HG03025 (cell line): Measurements from ENCODE around the gene GPSM1.

Source experiments
- ATAC-seq: cut with Tn5 transposase; IDR thresholded peaks from one replicate; pipeline ENCODE4 v1.9.1; 2021; ENCODE audit warnings: mild to moderate bottlenecking, moderate library complexity; ENCODE audit not compliant: unreplicated experiment, low FRiP score

GPSM1 gene, protein sequence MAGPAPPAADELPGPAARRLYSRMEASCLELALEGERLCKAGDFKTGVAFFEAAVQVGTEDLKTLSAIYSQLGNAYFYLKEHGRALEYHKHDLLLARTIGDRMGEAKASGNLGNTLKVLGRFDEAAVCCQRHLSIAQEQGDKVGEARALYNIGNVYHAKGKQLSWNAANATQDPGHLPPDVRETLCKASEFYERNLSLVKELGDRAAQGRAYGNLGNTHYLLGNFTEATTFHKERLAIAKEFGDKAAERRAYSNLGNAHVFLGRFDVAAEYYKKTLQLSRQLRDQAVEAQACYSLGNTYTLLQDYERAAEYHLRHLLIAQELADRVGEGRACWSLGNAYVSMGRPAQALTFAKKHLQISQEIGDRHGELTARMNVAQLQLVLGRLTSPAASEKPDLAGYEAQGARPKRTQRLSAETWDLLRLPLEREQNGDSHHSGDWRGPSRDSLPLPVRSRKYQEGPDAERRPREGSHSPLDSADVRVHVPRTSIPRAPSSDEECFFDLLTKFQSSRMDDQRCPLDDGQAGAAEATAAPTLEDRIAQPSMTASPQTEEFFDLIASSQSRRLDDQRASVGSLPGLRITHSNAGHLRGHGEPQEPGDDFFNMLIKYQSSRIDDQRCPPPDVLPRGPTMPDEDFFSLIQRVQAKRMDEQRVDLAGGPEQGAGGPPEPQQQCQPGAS

DNA sequence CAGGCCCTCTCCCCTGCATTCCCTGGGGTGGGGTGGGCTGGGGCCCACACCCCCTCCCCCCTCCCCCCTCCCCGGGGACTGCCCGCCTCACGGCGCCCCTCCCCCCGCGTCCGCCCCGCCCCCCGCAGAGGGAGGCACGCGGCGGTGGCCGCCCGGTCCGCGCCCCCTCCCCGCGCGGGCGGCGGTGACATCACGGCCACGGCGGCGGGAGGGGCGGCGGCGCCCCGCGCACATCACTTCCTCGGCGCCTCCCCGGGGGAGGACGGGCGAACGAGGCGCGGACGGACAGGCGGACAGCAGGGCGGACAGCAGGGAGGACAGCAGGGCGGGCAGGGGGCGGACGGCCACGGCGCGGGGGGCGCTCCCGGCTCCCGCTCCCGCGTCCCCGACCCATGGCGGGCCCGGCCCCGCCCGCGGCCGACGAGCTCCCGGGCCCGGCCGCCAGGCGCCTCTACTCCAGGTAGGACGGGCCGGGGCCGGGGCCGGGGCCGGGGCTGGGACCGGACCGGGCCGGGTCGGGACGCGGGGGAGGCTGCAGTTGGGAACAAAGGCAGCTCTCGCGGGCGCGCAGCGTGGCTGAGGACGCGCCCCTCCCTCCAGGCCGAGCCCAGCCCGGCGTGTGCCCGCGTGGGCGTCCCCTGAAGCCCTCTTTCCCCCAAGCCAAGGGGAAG is at the start of gene GPSM1:
Gene GPSM1 (plus strand): TSS at position 236 of the 671 bp plus-strand sequence. CDS start 157 bp downstream, at position 393.
- ATAC-seq, result no peak

DNA sequence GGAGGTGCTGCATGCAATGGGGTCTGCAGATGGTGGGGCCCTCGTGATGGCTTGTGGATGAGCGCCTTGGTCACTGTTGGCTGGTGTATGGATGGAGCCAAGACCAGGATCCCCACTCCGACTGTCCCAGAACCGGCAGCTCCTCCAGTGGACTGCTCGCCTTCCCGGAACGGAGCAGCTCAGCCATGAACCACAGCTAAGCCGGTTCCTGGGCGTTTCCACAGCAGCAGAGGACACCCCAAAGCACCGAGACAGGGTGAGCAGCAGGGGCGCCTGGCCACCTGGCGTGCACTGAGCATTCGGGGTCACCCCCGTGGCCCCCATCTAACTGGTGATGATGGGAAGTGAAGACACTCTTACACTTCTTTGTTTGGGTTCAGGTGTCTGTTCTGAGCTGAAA is 49.6 kb upstream of the GPSM1 start:
- ATAC-seq, result no peak

DNA sequence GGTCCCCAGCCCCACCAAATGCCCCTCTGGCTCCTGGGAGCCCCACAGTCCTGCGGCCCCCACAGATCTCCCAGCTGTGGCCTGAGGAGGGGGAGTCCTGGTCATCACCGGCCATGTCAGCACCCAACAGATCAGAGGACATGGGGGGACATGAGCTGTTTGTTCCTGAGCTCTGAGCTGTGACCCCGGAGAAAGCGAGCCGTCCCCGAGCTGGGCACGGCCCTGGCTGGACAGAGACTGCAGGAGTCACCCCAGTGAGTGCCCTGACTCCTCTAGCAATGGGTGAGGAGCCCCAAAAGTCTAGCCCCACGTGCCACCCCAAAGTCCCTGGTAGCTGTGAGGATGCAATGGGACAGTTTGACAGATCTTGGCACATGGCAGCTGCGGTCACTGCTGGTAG is 49.1 kb upstream of the GPSM1 start:
- no peak for ATAC-seq

DNA sequence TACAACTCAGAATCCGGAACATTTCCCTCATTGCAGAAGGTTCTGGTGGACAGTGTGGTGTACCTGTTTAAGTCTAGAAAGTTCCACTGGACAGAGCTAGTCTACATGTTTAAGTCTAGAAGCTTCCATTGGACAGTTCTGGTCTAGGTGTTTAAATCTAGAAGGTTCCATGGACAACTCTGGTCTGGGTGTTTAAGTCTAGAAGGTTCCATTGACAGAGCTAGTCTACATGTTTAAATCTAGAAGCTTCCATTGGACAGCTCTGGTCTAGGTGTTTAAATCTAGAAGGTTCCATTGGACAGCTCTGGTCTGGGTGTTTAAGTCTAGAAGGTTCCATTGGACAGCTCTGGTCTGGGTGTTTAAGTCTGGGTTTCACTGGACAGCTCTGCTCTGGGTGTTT is 48.4 kb upstream of the GPSM1 start:
- no peak for ATAC-seq

DNA sequence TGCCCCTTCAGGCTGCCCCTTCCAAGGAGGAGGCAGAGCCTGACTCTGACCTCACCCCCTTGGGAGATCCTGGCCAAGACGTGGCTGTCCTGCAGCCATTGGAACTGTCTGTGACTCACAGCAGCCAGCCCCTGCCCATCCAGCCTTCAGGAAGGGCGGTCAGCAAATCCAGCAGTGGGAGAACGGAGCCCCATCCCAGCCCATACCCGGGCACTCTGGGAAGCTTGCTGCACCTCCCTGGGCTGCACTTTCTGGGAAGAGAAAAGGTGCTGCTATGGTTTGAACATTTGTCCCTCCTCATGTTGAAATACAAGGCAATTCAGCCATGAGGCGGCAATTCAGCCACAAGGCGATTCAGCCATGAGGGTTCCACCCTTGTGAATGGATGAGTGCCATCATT is 47.9 kb upstream of the GPSM1 start:
- ATAC-seq, result no peak

DNA sequence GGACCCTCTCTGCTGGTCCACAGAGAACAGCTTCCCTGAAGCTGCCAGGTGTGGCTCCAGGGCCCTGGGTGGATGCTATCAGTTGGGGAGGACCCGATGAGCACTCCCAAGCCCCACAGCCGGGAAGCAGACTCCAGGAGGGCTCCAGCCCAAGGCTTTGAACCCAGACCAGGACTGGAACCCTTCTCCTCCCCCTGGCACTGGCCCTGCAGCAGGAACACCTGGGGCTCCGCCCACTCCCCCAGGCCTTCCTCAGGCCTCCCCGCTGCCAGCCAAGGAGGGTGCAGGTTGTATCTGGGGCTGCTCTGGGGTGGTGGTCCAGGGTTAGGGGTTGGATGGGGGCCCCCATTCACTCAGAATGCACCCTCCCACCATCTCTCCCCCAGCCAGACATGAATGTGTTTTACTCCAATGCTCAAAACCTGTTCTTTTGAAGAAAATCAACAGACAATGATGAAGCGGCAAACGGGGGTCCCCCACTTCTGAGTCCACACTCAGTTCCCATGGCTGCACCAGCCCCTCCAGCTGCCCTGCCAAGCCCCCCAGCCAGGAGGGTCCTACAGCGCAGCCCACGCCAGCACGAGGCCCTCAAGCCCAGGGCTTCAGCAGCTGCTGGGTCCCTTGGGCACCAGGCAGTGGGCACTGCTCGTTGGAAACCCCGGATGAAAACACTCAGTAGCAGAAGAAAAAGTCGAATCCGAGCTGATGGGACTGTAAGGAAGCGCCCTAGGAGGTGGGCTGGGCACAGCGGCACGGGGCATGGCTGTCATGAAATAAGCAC is 46.6 kb upstream of the GPSM1 start:
- ATAC-seq, result no peak

DNA sequence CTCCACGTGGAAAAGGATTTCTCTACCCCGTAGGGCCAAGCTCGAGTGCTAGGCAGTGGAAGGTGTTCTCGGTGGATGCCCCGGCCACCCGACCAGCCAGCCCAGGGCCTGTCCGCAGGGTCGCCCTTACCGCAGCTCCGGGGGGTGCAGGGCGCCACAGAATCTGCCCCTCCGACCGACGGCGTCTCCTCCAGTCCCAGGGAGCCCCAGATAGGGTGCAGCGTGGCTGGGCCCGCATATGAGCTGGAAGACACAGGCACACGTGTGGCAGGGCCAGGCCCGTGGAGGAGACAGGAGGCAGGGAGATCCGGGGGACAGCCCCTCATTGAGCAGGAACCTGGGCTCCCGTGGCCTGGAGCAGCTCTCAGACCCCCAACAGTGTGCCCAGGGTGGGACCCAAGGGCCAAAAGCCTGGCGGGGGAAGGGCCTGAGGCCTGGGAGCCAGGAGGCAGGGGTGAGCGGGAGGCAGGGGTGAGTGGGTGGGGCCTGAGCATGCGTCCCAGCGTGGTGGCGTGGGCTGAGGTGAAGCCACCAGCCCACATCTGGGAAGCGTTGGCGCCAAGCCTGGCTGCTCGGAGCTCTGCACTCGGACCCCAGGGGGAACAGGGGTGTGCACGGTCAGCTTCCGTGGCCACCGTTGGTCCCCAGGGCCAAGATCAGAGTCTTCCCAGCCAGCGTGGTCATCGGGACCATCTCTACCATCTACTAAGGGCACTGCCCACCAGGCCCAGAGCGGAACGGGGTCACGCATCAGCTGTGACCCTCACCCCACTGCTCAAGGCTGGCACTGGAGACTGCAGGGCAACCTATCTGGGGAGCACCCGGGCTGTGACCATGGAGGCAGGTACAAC is 45.7 kb upstream of the GPSM1 start:
- ATAC-seq, result no peak

DNA sequence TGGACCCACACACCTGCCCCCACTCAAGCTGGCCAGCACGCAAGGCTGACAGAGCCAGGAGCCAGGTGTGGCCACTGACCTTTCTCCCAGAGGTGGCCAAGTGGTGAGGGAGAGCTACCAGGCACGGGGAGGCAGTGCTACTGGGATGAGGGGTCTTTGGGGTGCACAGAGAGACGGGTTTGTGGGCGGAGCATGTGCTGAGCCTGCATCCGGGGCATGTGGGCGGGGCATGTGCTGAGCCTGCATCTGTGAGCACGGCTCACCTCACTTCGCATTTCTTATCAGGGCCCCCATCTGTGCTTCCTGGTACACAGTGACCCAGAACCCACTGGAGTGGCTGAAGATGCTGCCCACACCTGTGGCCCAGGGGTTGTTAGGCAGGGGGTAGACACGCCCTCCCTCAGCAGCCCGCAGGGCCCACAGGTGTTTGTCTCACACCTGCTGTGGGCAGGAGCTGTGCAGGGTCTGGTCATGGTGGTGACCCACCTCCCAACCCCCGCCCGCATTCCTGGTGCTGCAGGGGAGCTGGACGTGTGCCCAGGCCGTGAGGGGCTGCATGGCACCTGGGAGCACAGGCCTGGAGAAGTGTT is 45.0 kb upstream of the GPSM1 start:
- no peak for ATAC-seq

DNA sequence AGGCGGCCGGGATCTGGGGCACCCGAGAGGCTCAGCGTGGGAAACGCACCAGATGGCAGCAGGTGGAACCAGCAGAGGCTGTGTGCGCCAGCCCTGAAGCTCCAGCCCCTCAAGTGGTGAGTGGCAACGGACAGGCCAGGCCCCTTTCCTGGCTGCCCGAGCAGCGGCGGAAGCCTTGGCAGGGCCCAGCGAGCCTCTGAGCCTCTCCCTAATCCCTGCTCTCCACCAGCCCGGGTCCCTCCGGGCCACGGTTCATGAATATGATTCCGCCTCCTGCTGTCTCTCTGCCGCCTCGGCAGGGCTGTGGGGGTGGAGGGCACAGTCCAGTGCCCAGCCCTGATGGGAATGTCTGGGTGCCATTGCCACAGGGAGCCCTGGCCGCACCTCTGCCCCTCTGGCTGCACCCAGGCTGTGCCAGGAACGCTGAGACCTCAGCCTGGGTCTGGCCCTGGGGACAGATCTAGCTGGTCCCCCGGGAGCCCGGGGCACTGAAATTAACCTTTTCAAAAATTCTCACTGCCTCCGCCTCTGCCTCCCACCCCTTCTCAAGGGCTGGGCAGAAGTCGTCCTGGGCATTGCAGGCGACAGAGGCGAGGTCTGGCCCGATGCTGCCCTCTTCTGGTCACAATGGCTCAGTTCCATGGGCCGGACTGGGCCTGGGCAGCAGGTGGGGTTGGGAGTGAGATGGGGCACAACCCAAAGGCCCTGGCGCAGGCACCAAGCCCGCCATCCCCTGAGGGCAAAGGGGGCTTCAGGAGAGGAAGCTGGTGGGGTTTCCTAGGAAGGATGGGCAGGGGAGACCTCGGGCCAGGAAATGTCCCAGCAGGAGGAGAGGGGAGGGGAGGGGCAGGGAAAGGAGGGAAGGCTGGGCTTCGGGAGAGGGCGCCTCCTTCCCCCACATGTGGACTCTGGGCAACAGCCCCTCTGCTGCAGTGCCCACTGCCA is 43.8 kb upstream of the GPSM1 start:
- ATAC-seq, result peak; percentile 46

DNA sequence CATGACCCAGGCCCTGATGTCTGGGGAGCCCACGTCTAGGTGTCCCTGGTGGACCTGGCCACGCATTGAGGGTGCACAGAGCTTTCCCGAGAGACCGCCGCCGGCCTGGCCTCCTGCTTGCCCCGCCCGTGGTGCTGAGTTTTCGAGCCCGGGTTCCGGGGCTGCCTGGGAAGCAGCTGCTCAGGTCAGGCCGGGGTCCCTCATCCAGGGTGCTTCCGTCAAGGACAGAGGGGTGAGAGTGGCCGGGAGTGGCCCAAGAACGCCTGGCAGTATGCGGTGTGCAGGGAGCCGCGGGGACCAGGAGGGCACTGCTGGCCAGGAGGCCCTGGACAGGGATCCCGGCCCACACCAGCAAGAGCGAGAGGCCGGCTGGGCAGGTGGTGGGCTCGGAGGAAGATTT is 43.0 kb upstream of the GPSM1 start:
- no peak for ATAC-seq

DNA sequence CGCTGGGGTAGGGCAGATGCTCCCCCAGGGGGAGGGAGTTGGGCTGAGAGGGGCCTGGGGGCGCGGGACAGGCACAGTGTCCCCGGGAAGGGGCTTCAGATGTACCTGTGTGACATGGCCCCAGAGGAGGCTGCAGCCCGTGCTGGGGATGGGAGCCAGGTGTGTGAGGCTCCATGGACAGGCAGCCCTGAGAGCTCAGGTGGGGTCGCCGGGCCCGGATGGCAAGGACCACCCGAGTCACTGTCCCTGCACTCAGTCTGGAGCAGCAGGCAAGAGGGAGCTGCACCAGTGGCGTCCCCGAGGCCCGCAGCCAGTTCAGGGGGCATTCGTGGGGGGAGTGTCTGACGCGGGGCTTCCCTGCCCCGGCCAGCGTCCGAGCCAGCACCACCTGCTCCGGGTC is 42.4 kb upstream of the GPSM1 start:
- no peak for ATAC-seq

DNA sequence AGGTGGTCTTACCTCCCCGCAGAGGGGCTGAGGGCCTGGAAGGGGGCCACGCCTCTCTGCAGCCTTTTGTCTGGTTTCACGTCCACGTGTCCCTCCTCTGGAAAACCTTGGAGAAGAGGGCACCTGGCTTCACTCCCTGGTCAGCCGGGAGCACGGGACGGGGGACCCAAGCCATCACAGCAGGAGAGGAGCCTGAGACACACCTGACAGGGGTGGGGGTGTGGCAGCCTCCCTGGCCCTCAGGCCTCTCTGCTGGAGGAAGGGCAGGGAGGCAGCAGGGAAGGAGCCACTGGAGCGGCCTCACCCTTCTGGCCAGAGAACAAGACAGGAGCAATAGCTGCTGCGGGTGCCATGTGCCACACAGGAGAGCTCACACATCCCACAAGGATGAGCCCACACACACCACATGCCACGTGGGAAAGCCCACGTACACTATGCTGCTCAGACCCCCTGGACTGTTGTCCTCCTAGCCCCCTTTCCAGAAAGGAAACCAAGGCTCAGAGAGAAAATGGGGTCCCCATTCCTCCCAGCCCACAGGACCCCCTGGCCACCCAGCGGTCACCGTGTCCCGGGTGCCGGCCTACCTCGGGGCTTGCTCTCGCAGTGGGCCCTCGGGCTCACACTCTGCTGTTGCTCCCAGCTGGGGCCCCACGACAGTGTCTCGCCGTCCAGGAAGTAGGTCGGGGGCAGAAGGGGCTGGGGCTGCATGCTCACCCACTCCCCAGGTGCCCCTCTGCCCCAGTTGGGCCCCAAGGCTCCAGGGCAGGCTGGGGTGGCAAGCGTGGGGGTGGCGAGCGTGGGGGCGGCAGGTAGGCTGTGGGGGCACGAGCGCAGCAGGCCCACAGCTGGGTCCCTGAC is 41.6 kb upstream of the GPSM1 start:
- no peak for ATAC-seq

DNA sequence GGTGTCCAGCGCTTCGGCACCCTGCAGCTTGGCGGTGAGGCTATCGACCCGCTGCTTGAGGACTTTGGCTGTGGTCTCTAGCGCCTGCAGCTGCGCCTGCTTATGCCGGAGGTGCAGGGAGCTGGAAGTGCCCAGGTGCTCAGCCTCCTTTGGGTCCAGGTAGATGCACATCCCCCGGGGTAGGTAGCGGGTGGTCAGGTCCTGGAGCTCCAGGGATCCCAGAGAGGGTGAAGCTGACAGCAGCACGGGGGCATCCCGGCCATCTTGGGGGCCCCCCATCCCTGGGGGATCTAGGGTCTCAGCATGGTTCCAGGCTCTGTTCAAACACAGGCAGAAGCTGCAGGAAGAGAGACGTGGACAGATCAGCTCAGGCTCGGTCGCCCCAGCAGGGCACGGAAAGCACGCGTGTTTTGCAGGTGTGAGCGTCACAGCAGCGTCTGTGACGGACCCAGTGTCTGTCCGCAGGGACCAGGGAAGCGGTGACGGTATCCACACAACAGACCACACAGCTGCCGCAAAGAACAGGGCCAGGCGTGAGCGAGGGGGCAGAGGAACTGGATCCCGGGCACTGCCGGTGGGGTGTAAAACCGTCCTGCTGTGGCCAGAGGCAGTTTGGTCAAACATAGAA is 40.9 kb upstream of the GPSM1 start:
- no peak for ATAC-seq

DNA sequence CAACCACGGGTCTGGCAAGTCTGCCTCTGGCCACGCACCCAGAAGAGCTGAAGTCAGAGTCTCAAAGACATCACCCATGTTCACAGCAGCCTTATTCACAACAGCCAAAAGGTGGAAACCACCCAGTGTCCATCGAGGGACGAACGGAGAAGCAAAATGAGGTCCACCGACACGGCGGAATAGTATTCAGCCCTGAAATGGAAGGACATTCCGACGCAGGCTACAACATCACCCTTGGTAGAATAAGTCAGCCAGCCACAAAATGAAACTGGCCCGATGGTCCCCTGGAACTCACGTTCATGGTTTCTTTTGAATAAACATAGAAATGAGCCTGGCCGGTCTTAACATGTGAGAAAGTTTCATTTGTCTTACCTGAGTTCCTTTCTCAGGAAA is 40.4 kb upstream of the GPSM1 start:
- no peak for ATAC-seq

DNA sequence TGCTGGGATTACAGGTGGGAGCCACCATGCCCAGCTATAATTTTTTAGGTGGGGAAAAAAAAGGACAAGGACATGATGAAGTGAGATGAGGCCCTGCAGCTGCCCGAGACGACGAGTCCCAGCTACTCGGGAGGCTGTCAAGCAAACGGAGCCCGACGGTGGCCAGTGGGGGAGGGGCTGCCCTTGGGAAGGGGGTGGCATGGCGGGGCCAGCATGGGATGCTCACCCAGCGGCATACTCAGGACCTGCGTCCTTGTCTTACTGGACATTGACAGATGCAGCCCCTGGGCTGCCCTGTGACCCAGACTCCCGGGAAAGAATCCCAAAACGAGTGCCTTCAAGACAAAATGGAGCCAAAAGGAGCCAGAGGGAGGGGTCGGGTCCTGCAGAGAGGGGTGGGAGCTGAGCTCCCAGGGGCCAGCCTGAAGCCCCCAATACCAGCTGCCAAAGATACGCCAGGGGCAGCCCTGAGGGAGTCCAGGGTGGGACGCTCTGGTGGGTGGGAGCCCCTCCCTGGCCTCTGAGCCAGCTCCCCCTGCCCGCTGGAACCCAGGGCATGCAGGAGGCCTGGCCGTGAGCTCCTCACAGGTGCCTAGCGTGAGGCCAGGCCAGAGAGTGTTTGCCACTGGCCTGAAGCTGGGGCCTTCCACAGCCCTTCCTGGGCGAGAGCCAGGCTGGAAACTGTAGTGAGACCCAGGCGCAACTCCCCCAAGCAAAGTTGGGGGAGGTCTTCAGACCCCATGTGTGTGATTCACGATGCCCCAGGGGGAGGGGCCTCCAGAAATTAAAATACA is 39.2 kb upstream of the GPSM1 start:
- ATAC-seq, result no peak
